Measurements from ENCODE around the gene GPATCH8. TPM values are rescaled to one million over a fixed set of nuclear protein-coding genes. Genes with fewer than 3 reads are reported as not detected.
A peak's percentile ranks its signal among the peaks of the same experiment; 100 is the strongest.

GPATCH8 gene
- total and polyA plus RNA-seq, 9 of the 15 experiments (the other 6 are each of a cell fraction or from before 2014, with no cell fraction given): 10.6 to 29.6 (median 13.2) TPM

GRCh38 chr17:44383861-44384260 is 119.3 kb downstream of the GPATCH8 start (continued):
- TF ChIP-seq, protein P1, sequence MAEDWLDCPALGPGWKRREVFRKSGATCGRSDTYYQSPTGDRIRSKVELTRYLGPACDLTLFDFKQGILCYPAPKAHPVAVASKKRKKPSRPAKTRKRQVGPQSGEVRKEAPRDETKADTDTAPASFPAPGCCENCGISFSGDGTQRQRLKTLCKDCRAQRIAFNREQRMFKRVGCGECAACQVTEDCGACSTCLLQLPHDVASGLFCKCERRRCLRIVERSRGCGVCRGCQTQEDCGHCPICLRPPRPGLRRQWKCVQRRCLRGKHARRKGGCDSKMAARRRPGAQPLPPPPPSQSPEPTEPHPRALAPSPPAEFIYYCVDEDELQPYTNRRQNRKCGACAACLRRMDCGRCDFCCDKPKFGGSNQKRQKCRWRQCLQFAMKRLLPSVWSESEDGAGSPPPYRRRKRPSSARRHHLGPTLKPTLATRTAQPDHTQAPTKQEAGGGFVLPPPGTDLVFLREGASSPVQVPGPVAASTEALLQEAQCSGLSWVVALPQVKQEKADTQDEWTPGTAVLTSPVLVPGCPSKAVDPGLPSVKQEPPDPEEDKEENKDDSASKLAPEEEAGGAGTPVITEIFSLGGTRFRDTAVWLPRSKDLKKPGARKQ (CRISPR knock-in tag; IDR thresholded peaks at IDR 0.05): no peak
- TF ChIP-seq, protein P2, sequence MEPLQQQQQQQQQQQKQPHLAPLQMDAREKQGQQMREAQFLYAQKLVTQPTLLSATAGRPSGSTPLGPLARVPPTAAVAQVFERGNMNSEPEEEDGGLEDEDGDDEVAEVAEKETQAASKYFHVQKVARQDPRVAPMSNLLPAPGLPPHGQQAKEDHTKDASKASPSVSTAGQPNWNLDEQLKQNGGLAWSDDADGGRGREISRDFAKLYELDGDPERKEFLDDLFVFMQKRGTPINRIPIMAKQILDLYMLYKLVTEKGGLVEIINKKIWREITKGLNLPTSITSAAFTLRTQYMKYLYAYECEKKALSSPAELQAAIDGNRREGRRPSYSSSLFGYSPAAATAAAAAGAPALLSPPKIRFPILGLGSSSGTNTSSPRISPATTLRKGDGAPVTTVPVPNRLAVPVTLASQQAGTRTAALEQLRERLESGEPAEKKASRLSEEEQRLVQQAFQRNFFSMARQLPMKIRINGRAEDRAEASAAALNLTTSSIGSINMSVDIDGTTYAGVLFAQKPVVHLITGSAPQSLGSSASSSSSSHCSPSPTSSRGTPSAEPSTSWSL (CRISPR knock-in tag; IDR thresholded peaks at IDR 0.05; ENCODE audit: borderline replicate concordance): no peak
- TF ChIP-seq NFE2 (IDR thresholded peaks at IDR 0.05; ENCODE audit: low read depth): no peak
- TF ChIP-seq ZZZ3 (IDR thresholded peaks at IDR 0.05): no peak
- no peak for TF ChIP-seq EWSR1 (IDR thresholded peaks at IDR 0.05; ENCODE audit: borderline replicate concordance, low read depth, partially characterized antibody)
- TF ChIP-seq LARP7 (IDR thresholded peaks at IDR 0.05): no peak
- no peak for TF ChIP-seq TAF1 (IDR thresholded peaks at IDR 0.05; ENCODE audit: control insufficient read depth, extremely low read depth, insufficient read depth, low read length, severe bottlenecking)
- TF ChIP-seq ELF4 (CRISPR knock-in tag; IDR thresholded peaks at IDR 0.05): no peak

DNA sequence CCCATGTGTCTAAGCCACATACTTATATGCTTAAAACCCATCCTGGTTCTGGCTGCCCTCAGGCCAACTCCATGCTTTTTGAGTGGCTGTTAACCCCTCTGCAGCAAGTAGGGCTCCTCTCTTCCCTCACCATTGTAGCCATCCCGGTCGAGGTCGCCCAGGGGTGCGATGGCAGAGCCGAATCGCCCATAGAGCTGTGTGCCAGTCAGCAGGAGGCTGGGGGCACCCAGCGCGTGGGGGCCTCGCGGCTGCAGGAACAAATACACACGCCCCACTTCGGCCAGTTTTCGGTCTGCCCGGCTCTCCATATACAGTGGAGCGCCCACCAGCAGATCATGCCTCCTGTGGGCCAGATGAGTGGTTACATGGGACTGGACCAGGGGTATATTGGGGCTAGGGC is 119.8 kb downstream of the GPATCH8 start:
- H3K9me1 ChIP-seq (ENCODE audit: control insufficient read depth, insufficient read depth, low read length): no peaks in the 10 kb centered on the region
- ATAC-seq (no peak), DNase-seq (ENCODE audit: extremely low read depth in 1 of 4, low spot score in 3 of 4) (no peak), FAIRE-seq (no peak)
- peaks cover 15 to 34% of the 10 kb centered on the region in 2 experiments for H3K4me1 ChIP-seq (replicated peaks in 1 of 2; ENCODE audit: control insufficient read depth in 2 of 2, insufficient read depth in 2 of 2, low read length in 2 of 2)
- peaks cover 7% of the 10 kb centered on the region; the same call in 2 of the 3 replicates for H3K79me2 ChIP-seq (ENCODE audit: control insufficient read depth, insufficient read depth, low read length)
- WGBS (ENCODE audit: insufficient coverage, low coverage, missing lambda C conversion rate): 73% methylated on average over 15 of the region's 15 CpGs
- no peak overlapping the region for H3K27ac ChIP-seq (ENCODE audit: extremely low read depth, low read depth, low read length)
- ChIA-PET POLR2A (interaction anchor here (1.0 to 1.1 kb wide), 2 partner anchors 12 to 14 kb away, joined by 3 read pairs; no protein-coding TSS in a partner anchor), CTCF (ENCODE audit: low intra/inter-chr PET ratio) (no interaction called here)
- intact Hi-C loops (cut with micrococcal nuclease): no loop called here
- H3K9me3 ChIP-seq (replicated peaks; ENCODE audit: control insufficient read depth, insufficient read depth, low read depth, low read length): no peaks in the 10 kb centered on the region
- in situ Hi-C loops (cut with MboI): no loop called here
- BruUV-seq (replicated peaks): no TSS peak
- H2AFZ ChIP-seq (ENCODE audit: low read depth, low read length): no peak overlapping the region
- no peaks in the 10 kb centered on the region for H4K20me1 ChIP-seq (replicated peaks; ENCODE audit: control insufficient read depth, insufficient read depth, low read length)
- 0 out of 4 replicates have a peak overlapping the region, but pooled peaks of 1 of the 2 experiments have one; percentile 23 for H3K9ac ChIP-seq (ENCODE audit: insufficient read depth in 1 of 2, low read depth in 2 of 2, low read length in 2 of 2)
- no peak overlapping the region for H3K4me3 ChIP-seq
- TF ChIP-seq ZNF583 (CRISPR knock-in tag; IDR thresholded peaks at IDR 0.05) (no peak), ZNF408 (CRISPR knock-in tag; IDR thresholded peaks at IDR 0.05; ENCODE audit: low read depth) (no peak), ETV6 (IDR thresholded peaks at IDR 0.05; ENCODE audit: borderline replicate concordance in 1 of 2, low read depth in 2 of 2, low read length in 1 of 2) (no peak), ETV6 (CRISPR knock-in tag; IDR thresholded peaks at IDR 0.05; ENCODE audit: borderline replicate concordance) (no peak)
- no peaks in the 10 kb centered on the region; a peak in 1 of 5 replicates for H3K27me3 ChIP-seq (ENCODE audit: control insufficient read depth in 2 of 2, insufficient read depth in 2 of 2, low read length in 2 of 2)
- H3K4me2 ChIP-seq (ENCODE audit: insufficient read depth, low read length): no peak overlapping the region
- no peaks in the 10 kb centered on the region for H3K36me3 ChIP-seq (ENCODE audit: control insufficient read depth, insufficient read depth, low read length)

Measured in K562 (cell line).